ENCODE results near the gene FAM114A1. TPM values are rescaled to one million over a fixed set of nuclear protein-coding genes. Genes with fewer than 3 reads are reported as not detected.

Gene FAM114A1
- total and polyA plus RNA-seq, 2 experiments from 2014 or later, result 13.0 to 14.5 TPM

GRCh38 chr4:38928568-38928967 is 61.0 kb downstream of the FAM114A1 start:
- no peak overlapping the region for H2AFZ ChIP-seq
- Mint-ChIP-seq H3K36me3 (ENCODE audit: low read depth) (no peaks in the 10 kb centered on the region), H3K27ac (no peak overlapping the region), H3K27me3 (ENCODE audit: insufficient read depth, low read depth, poor library complexity) (no peaks in the 10 kb centered on the region), H3K9me3 (no peaks in the 10 kb centered on the region), H3K4me1 (peaks cover 2% of the 10 kb centered on the region; the same call in 2 of the 3 replicates), H3K4me3 (no peak overlapping the region)
- no peaks in the 10 kb centered on the region for H3K27me3 ChIP-seq (ENCODE audit: insufficient read depth)
- H3K27ac ChIP-seq (ENCODE audit: low read depth), result no peak overlapping the region
- H3K4me1 ChIP-seq (ENCODE audit: insufficient read depth), result 0 out of 2 replicates have a peak, but pooled peaks cover 4% of the 10 kb centered on the region
- DNase-seq (ENCODE audit: low spot score) (no peak), ATAC-seq (no peak)
- H3K4me3 ChIP-seq, result no peak overlapping the region
- H3F3A ChIP-seq (replicated peaks; ENCODE audit: low read depth), result no peaks in the 10 kb centered on the region
- no peaks in the 10 kb centered on the region for H3K9me2 ChIP-seq (ENCODE audit: insufficient read depth)
- TF ChIP-seq POLR2AphosphoS5 (IDR thresholded peaks at IDR 0.05; ENCODE audit: low read depth), result no peak
- H4K20me1 ChIP-seq (replicated peaks; ENCODE audit: insufficient read depth), result no peaks in the 10 kb centered on the region
- no peaks in the 10 kb centered on the region for H3K79me2 ChIP-seq (replicated peaks; ENCODE audit: insufficient read depth)
- H3K4me2 ChIP-seq, result no peak overlapping the region
- no peaks in the 10 kb centered on the region; the same call in 1 of the 2 replicates for H3K36me3 ChIP-seq (ENCODE audit: insufficient read depth)

DNA sequence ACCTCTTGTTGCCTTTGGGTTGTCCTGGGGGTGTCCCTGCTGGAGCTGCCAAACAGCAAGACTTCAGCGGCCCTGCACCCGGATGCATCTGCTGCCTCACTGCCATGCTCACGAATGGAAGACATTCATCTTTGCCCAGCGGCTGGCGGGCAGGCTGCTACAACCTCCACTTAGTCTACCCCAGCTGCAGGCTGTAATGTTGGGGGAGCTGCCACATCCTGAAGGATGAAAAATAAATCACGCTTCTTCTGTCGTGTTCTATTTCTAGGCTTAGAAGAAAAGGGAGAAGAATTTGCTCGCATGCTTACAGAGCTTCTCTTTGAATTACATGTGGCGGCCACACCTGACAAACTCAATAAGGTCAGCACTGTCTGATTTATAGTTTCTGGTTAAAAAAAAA is 61.4 kb downstream of the FAM114A1 start:
- no peaks in the 10 kb centered on the region for H3K27me3 Mint-ChIP-seq (ENCODE audit: insufficient read depth, low read depth, poor library complexity)
- H3K9me3 Mint-ChIP-seq, result no peaks in the 10 kb centered on the region
- no peaks in the 10 kb centered on the region for H3K9me2 ChIP-seq (ENCODE audit: insufficient read depth)
- H3K27ac ChIP-seq (ENCODE audit: low read depth), result no peak overlapping the region
- H3K79me2 ChIP-seq (replicated peaks; ENCODE audit: insufficient read depth), result no peaks in the 10 kb centered on the region
- TF ChIP-seq STAT1 (IDR thresholded peaks at IDR 0.05; ENCODE audit: unreplicated experiment), result no peak
- TF ChIP-seq ZNF331 (CRISPR knock-in tag; IDR thresholded peaks at IDR 0.05; ENCODE audit: low read depth), result no peak
- TF ChIP-seq CTCF (conservative IDR thresholded peaks at IDR 0.05; ENCODE audit: low read depth in 2 of 2), result no peak
- TF ChIP-seq POLR2AphosphoS5 (IDR thresholded peaks at IDR 0.05; ENCODE audit: low read depth), result no peak
- TF ChIP-seq ETS1 (IDR thresholded peaks at IDR 0.05), result no peak
- no peak for TF ChIP-seq CREB1 (CRISPR knock-in tag; IDR thresholded peaks at IDR 0.05; ENCODE audit: low read depth)
- TF ChIP-seq REST (IDR thresholded peaks at IDR 0.05; ENCODE audit: unreplicated experiment), result no peak
- no peak for ATAC-seq
- no peak for DNase-seq (ENCODE audit: low spot score)
- H3F3A ChIP-seq (replicated peaks; ENCODE audit: low read depth), result no peaks in the 10 kb centered on the region
- 0 out of 2 replicates have a peak, but pooled peaks cover 4% of the 10 kb centered on the region for H3K4me1 ChIP-seq (ENCODE audit: insufficient read depth)
- no peak overlapping the region for H3K27ac Mint-ChIP-seq
- H3K4me2 ChIP-seq, result no peak overlapping the region
- H3K4me1 Mint-ChIP-seq, result peaks cover 2% of the 10 kb centered on the region; the same call in 2 of the 3 replicates
- H3K4me3 Mint-ChIP-seq, result no peak overlapping the region
- no peaks in the 10 kb centered on the region for H3K36me3 Mint-ChIP-seq (ENCODE audit: low read depth)
- H2AFZ ChIP-seq, result no peak overlapping the region
- no peaks in the 10 kb centered on the region for H4K20me1 ChIP-seq (replicated peaks; ENCODE audit: insufficient read depth)
- no peaks in the 10 kb centered on the region; the same call in 1 of the 2 replicates for H3K36me3 ChIP-seq (ENCODE audit: insufficient read depth)
- H3K27me3 ChIP-seq (ENCODE audit: insufficient read depth), result no peaks in the 10 kb centered on the region
- no peak overlapping the region for H3K4me3 ChIP-seq

Measured in GM23338 (cell line).